Activated CD8-positive, alpha-beta memory T cell treated with anti-CD3 and anti-CD28 coated beads, Interleukin-2, amount 50 U/mL, for 4 hours (primary cell): ENCODE data around the gene FAH.

Experiments
- DNase-seq: peaks from one replicate; pipeline ENCODE4 v3.0.0-alpha.2; 2020

Gene FAH

DNA sequence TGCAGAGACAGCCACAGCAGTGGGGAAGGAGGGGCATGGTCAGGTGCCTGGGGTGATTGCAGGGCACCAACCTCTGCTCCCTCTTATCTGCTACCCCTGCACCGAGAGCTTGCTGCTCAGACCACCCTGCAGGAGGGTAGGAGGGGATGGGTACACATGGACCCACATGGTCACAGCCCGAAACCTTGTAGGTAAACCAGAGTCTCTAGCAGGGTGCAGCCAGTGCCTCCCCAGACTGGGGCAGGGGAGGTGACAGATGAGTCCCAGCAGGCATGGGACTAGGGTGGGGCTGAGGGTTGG, 49.2 kb downstream of the FAH start:
- no peak for DNase-seq

DNA sequence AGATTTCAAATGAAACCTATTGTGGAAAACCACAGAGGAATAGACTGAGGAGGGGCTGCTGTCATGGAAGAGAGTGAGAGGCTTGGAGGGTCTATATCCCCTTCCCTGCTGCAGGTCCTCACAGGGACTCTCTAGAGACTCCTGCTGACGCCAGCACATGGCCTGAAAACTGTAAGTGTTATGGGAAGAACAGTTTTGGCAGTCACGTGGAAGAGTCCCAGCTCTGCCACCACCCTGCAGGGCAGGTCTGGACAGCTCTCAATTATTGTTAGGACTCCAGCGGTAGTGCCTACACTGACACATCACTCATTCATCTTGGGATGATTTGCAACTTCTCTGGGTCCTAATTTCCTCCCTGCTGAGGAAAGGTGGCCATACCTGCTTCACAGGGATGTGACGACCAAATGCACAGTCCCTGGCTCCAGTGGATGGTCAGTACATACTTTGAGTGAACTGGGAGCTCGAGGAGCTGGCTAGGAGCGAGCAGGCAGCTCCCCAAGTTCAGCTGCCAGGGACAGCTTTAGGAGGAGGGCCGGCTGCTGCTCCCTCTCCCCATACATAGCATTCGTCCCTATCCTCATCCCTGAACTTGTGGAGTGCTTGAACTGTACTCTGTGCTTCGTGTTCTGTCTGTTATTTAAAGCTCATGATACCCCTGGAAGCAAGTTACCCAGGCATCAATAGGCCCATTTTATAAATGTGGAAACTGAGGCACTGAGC, 50.0 kb downstream of the FAH start:
- no peak for DNase-seq

DNA sequence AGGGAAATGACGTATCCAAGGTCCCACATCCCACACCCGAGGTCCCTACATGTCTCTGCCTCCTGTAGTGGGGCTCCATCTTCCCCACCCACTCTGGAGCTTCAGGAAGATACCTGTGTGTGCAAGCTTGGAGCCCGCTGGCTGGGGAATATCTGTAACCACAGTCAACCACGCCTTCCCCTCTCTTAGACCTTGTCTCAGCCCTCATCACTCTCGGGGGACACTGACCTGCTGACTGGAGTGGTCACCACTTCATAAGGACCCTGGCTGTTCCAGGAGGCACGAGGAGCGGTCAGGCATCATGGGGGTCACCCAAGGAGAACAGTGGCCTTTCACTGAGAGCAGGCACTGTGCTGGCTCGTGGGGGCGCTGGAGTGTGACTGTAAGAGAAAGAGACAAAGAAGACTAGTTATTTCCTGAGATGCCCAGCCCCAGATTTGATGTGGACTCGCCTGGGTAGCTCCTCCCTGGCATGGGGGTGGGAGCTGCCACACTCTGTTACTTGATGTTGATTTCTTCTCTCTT, 50.6 kb downstream of the FAH start:
- no peak for DNase-seq

DNA sequence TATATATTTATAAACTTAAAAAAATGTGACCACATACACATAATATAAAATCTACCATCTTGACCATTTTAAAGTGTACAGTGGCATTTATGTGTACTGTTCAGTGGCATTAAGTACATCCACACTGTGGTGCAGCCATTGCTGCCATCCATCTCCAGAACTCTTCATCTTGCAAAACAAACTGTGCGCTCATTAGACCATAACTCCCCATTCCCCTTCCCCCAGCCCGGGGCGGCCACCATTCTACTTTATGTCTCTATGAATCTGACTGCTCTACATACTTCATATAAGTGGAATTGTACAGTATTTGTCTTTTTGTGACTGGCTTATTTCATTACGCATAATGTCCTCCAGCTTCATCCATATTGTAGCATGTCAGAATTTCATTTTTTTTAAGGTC, 51.4 kb downstream of the FAH start:
- no peak for DNase-seq

DNA sequence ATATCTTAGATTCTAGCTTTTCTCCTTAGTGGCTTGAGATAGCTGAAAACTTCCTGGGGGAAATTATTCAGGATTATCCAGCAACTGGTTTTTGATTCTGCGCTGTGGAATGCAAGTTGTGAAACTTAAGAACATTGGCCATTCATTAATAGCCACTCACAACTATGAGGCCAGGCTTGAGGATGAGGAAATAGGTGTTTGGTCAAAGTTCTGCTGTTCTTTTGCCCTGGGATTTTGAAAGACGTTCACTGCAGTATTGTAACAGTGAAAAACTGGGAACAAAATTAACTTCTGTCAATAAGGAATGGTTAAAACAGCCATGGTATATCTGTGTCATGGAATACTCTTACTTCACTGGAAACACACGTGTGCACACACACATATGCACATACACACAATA, 55.1 kb downstream of the FAH start:
- no peak for DNase-seq

DNA sequence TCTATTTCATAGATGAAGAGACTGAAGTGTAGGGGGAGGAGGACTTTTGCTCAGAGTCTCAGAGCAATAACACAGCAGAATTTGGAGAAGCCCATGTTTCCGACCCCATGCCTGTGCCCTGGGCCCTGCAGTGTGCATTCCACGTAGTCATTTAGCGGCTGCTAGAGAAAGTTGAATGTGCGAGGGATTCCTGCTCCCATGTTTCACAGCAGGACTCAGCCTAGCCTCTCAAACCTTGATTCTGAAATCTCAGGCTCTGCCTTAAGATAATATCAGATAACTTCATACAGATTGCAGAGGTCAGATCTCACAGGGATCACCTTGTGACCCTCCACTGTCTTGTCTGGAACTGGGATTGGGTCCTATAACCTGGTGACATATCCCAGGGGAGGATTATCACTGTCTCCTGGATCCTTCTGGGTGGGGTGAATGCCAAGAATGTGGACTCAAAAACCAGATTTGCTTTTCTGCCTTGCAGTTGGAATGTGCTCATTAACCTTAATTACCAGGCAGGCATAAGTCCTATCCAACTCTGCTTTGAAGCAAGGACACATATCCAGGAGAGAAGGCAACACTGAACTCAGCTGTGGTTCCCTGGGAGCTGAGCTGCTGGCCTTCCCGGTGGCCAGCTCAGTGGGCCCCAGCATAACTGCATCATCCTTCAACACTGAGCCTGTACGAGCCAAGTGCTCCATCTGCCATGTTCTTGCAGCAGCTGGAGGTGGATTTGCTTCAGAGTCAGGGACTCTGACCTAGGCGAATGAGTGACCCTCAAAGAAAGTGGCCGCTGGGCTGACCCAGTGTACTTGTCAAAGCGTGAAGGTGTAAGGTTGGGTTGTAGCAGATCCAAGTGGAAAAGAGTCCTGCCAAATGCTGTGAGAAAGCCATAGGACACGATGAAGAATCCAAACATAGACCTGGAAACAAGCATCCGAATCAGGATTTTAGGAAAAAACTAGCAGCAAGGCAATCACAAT, 56.2 kb downstream of the FAH start:
- no peak for DNase-seq

DNA sequence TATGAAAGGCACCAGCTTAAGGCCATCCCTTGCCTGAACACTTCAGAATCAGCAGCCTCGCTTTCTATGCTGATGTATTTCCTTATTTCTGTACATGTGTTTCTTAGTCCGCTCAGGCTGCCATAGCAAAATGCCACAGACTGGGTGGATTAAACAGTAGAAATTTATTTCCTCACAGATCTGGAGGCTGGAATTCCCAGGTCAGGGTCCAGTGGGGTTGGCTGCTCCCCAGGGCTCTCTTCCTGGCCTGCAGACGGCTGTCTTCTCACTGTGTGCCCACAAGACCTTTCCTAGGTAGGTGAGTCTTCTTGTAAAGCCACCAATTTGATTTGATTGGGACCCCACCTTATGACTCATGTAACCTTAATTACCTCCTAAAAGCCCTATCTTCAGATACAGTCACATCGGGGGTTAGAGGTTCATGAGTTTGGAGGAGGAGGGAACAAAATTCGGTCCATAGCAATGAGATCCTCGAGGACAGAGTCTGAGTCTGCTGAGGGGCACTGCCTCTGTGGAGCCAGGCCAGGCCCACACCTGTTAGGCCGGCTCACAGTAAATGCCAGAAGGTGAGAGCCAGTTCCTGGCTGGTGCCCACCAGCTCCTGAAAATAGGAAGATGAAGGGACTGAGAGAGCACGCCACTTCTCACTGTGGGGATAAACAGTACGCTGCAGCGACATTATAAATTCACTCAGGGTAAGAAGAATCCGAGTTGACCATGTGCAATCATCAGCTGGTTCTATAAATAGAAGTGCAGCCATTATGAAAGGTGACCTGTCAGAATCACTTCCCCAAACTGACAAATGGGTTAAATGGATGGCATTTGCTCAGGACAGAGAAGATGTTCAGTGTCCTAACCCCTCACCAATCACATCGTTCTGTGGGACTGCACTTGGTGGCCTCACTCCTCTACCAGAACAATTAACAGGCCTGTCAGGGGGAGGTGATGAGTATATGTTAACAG, 58.1 kb downstream of the FAH start:
- no peak for DNase-seq

DNA sequence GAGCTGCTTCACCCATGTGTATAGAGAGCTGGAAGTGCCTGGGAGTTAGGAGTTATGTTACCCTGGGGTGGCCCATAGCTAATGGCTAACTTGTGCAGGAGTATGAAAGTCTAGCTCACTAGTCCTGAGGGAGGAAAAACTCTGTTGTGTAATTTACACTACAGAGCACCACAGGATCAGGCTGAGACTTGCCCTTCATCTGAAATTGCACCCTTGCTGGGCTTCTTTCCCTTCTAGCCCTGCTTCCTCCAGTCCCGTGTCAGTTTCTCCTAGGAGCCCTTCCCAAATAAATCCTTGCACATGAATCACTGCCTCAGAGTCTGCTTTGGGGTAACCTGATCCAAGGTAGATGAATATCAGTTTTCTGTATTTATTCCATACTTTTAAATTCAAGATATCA, 59.2 kb downstream of the FAH start:
- DNase-seq: no peak

DNA sequence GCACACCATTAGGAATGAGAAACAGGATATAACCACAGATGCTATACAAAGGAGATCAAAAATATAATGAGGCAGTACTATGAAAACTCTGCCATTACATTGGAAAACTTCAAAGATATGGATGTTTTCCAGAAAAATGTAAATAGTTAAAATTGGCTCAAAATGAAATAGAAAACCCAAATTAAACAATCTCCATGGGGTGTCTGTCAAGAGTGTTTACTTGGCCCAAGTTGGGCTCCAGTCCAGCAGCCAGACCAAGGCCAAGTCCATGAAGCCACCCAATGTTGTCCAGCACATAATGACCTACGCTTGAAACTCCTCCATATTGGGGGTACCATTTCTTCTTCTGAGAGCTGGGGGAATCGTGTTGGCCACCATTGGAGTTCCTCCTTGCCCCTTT, 62.1 kb downstream of the FAH start:
- no peak for DNase-seq

DNA sequence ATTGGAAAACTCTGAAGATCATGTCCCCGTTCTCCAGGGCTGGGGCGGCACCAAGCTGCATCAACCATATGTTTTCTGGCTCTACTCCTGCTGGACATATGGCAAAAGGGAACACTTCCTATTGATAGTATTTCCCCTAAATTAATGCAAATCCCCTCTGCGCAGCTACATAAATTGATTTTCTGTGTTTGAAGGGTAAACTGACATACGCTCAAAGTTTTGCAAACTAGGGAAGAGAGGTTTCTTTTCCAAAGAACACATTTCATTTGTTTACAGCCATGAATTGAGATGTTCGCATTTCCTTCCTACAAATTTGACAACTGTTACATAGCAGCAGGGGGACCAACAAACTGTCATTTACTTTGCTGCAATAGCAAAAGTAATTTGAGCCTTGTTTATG, 63.3 kb downstream of the FAH start:
- DNase-seq: no peak

DNA sequence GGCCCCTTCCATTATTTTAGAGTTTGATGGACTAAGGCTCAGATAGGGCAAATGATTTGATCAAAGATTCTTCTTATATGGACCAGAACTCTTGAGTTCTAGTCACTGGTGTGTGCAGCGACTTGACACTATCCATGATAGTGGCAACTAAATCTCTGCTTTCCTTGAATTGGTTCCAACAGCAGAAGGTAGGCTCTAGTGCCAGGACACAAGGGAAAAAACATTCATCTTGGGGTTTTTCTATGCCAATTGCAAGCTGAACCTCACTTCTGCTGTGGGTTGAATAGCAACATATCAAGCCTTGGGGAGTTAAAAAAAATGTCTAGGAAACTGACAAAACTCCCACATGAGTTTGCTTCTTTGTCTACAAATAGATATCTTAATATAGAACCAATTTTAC, 64.1 kb downstream of the FAH start:
- no peak for DNase-seq

DNA sequence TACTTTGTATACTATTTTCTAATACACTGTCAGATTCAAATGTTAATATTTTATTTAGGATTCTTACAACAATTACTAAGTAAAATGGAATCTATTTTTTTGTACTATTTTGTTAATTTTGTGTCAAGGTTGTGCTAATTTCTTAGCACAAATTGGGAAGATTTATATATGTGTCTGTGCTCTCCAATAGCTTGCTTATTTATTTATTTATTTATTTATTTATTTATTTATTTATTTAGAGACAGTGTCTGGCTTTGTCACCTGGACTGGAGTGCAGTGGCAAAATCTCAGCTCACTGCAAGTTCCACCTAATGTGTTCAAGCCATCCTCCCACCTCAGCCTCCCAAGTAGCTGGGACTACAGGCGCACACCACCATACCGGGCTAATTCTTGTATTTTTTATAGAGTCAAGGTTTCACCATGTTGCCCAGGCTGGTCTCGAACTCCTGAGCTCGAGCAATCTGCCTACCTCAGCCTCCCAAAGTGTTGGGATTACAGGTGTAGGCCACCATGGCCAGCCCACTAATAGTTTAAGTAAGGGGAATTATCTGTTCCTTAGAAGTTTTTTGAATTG, 64.6 kb downstream of the FAH start:
- DNase-seq: no peak

DNA sequence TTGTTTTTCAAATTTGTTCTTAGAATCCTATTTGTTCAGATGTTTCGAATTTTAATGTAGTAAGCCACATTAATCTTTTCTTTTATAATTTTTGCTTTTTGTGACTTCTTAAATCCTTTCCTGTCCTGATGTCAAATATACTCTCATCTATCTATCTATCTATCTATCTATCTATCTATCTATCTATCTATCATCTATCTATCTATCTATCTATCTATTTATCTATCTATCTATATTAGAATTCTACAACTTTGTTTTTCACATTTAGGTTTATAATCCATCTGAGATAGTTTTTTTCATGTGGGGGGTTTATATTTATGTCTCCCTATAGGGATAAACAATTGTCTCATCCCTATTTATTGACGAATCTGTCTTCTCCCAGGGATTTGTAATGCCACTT, 67.2 kb downstream of the FAH start:
- no peak for DNase-seq

DNA sequence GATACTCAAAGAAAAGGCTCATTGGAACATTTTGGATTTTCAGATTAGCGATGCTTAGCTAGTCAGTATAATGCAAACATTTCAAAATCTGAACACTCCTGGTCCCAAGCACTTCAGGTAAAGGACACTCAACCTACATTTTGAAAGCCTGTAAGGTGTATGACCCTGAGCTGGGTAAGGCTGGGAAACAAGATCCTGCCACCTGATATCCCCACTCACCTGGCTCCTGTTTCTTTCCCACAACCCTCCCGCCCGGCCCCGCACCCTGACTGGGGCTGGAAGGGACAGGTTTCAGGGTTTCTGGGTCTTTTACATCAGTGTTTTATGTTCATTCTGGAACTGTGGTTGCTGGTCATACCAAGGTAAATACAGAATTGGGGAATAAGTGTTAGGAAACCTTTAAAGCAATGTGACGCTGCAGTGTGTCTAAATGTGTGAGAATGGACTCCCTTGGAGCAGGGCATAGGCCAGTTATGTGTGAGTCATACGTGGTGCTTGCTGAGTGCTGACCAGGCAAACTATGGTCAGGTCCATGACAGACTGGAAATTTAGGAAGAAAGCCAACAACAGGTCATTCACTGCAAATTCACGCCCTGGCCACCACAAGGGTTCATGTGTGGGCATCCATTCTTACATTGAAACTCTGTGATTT, 76.3 kb downstream of the FAH start:
- no peak for DNase-seq

DNA sequence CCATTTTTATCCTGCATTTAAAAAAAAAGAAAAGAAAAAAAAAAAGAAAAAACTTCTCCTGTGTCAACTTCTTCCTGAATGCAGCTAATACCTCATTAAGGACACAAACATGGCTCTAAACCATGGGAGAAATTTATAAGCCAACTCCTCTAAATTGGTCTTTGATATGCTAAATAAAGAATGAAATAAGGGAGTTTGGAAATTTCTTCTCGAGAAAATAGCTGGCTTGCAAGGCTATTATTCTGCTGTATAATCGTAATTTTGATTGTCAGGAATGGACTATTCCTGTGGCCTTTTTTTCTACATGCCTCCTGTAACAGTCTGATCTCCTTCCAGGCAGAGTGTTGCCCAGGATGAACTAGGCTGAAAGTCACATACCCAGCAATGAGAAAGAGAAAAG, 78.6 kb downstream of the FAH start:
- no peak for DNase-seq

DNA sequence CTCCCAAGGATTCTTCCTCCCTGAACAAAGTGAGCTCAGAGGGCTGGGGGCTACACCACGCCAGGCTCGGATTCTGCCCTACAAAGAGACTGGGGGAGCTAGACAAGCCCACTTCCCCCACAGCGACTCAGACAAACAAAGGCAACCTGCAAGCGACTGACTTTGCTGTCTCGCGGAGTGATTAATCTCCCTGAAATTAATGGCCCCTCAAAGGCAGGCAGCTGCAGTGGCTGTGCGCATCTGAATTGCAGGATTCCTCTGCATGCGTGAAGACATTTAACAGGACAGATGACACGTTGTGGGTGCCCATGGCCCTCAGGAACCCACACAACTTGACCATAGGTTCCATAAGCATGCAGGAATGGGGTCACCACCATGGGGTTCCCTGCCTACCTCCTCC, 80.8 kb downstream of the FAH start:
- DNase-seq: no peak

DNA sequence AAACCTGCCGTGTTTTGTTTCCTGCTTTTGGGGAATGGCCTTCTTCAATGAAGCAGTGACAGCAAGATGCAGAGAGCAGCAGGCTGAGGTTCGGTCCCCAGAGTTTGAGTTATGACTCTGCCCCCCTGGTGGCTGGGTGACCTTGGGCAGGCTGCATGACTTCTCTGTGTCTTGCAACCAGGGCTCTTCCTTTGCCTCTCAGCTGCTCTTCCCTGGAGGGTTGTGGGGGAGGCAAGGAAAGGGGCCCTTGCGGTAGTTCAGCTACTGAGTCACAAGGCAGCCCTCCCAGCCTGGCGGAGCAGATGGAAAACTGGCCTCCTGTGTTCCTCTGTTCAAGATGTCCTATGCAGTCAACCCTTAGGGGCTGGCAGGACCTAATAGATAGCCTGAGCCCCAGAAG, 82.1 kb downstream of the FAH start:
- peak; percentile 29 for DNase-seq
